Suppressor macrophage (primary cell): Measurements from ENCODE around the gene USP11.
"Not testable (repeated sequence)": the region's sequence is repeated elsewhere in the genome, so short reads cannot be mapped to it uniquely, and the experiment has no call there.

Source experiments
- DNase-seq, 4 experiments: peaks; one replicate each; pipeline ENCODE4 v3.0.0-alpha.2; 2020 to 2022

USP11 gene

GRCh38 chrX:47247999-47248320, 15.2 kb downstream of the USP11 start:
- DNase-seq, result no peak

DNA sequence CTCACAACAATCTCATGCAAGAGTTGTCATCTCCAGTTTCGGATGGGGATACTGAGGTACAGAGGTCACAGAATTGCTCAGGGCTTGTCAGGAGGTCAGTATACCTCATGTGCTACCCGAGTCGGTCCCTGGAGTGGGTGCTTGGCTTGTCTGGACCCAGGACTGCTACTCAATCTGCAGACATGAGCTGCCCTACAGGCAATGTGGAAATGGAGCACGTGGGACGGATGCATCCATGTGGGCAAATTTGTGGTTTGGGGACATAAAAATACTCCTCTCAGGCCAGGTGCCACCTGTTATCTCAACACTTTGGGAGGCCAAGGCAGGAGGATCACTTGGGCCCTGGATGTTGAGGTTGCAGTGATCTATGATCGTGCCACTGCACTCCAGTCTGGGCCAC, 15.8 kb downstream of the USP11 start:
- no peak for DNase-seq

GRCh38 chrX:47250017-47250347, 17.2 kb downstream of the USP11 start:
- DNase-seq, result no peak

GRCh38 chrX:47257620-47258019, 24.8 kb downstream of the USP11 start:
- DNase-seq, result not testable (repeated sequence)

- DNase-seq, result peak; percentile 25 to 77 (median 62)
Observed at GRCh38 chrX:47264483-47265173, 31.8 kb downstream of the USP11 start.

DNA sequence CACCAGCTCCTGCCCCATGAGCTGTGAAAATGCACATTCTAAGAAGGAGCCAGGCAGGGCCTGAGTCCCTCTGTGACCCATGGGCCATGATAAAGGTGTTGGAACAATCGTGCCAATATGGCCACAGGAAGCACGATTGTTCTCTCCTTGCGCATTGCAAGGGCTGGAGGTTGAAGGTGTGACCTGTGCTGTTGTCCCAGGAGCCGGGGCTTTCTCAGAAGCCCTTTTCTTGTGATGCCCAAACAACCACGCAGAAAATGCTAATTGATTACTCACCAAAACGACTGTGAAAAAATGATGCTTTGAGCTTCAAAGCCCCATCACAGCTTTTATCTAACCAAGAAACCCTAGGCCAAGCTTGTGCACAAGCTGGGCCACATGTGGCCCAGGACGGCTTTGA, 33.8 kb downstream of the USP11 start:
- DNase-seq, result no peak

- no peak for DNase-seq
Observed at GRCh38 chrX:47272013-47272408, 39.2 kb downstream of the USP11 start.

- no peak for DNase-seq
Observed at GRCh38 chrX:47273011-47273730, 40.4 kb downstream of the USP11 start.

DNA sequence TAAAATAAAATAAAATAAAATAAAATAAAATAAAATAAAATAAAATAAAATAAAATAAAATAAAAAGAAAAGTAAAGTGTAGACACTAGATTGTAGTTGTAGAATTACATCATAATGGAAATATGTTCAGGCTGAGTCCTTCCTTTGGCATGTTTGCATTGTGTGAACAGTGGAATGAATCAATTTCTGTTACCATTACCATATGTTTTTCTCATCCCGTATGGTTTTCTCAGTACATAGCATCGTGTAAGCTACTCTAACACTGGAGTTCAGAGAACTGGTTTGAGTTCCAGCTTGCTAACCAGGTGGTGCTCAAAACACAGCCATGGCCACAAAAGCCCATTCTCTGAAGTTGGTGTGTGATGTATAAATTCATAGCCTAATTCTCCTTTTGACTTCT, 45.9 kb downstream of the USP11 start:
- no peak for DNase-seq

DNA sequence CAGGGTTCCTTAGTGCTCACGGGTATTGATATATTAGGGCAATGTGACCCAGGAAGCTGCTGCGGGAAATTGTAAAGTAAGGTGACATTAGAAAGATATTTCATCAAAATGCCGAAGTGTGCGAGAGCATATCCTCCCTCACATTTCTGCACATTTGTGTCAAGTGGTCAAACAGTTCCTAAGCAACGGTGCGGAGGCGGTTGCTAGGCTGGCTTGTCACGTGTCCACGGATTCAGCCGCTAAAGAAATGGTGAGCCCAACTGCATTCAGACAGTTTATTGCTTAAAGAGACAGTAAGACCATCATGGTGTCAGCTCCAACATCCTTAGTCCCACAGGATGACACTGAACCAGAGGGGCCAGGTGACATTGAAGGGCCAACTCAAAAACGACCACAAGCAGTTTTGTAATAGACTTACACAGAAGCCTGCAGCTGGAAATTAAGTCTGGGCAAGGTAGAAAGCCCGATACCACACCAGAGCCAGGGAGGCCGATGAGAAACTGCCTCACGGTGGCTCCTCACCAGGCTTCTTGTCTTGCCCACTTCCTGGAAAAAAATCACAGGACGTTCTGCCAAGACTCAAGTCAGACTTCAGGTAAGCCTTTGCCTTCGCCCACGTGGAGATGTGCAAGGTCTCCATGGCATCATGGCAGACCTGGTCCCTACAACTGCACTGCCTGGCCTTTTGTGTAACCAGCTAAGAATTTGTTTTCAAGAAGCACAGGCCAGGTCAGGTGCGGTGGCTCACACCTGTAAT, 50.4 kb downstream of the USP11 start:
- DNase-seq, result peak in 3 of 4 experiments; percentile 19 to 43 (median 30)

GRCh38 chrX:47284616-47285015, 51.8 kb downstream of the USP11 start:
- not testable (repeated sequence) for DNase-seq

DNA sequence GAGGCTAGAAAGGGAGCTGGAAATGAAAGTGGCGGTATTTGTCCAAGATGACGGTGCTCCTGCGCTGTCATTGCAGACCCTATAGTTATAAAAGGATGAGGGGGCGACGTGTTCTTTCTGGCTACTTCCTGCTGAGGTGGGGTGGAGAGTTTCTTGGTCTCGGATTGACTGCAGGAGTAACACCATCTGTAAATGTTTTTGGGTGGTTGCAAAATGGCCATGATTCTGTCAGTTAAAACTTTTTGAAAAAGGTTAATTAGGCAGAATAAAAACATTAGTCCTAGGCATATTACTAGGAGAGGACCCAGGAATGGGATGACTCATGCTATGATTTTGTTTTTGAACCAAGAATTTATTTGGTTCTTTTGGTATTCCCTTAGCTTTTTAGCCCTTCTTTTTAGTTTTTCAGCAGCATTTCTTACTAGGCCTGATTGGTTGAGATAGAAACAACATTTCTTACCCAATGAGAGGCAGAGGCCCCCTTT, 53.1 kb downstream of the USP11 start:
- DNase-seq, result no peak

GRCh38 chrX:47293106-47293505, 60.3 kb downstream of the USP11 start:
- DNase-seq, result no peak

DNA sequence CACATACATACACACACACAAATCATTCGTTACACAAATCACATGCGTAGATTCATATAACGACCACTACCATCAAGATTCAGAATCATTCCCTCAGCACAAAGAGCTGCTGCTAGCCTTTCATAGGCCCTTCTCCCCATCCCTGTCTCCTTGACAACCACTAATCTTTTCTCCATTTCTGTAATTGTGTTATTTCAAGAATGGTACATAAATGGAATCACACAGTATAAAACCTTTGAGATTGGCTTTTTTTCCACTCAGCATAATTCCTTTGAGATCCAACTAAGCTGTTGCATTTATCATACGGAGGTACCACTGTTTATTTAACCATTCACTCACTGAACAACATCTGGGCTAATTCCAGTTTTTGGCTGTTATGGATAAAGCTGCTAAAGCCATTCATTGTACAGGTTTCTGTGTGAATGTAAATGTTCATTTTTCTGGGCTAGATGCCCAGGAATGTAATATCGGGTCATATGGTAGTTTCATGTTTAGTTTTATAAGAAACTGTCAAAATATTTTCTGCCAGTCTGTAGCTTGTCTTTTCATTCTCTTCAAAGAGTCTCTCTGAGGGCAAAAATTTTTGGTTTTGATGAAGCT, 64.1 kb downstream of the USP11 start:
- DNase-seq, result no peak

- peak in 3 of 4 experiments; percentile 3 to 13 (median 4) for DNase-seq
Observed at GRCh38 chrX:47297874-47298273, 65.1 kb downstream of the USP11 start.
